Left lung (tissue), 10 donors: Measurements from ENCODE around the gene SNRPA. TPM values are rescaled to one million over a fixed set of nuclear protein-coding genes. Genes with fewer than 3 reads are reported as not detected.
"Not testable (repeated sequence)": the region's sequence is repeated elsewhere in the genome, so short reads cannot be mapped to it uniquely, and the experiment has no call there.

Experiments used
- ATAC-seq: fragments of 200-7000 bp; cut with Tn5 transposase; one replicate; pipeline ENCODE4 v1.9.1; 2020; ENCODE audit warnings: moderate library complexity
- DNase-seq, 4 donors: peaks; one replicate each; pipeline ENCODE4 v3.0.0-alpha.2; 2013 to 2020
- H3K27ac ChIP-seq, 2 donors: fragments of 200-600 bp; sonication (generic) in 1 of 2; one replicate each; pipeline versions ENCODE4 v1.5.0 to v1.8.0; 2020 to 2021
- H3K27me3 ChIP-seq, 2 donors: fragments of 200-600 bp; sonication (generic) in 1 of 2; one replicate each; pipeline versions ENCODE4 v1.5.0 to v1.8.0; 2020 to 2021
- H3K36me3 ChIP-seq, 2 donors: fragments of 200-600 bp; sonication (generic) in 1 of 2; one replicate each; pipeline versions ENCODE4 v1.5.0 to v1.8.0; 2020 to 2021
- H3K4me1 ChIP-seq, 2 donors: fragments of 200-600 bp; one replicate each; pipeline ENCODE4 v1.8.0; 2021
- H3K4me3 ChIP-seq, 2 donors: fragments of 200-600 bp; sonication (generic) in 1 of 2; one replicate each; pipeline versions ENCODE4 v1.5.0 to v1.8.0; 2020 to 2021; ENCODE audit warnings: mild to moderate bottlenecking in 1 of 2
- H3K9me3 ChIP-seq, 2 donors: fragments of 200-600 bp; sonication (generic) in 1 of 2; one replicate each; pipeline versions ENCODE4 v1.5.0 to v1.8.0; 2020 to 2021
- intact Hi-C, 2 donors: fragments of 100-400 bp; cut with DNase I; formaldehyde crosslinking; loops; one replicate each; pipeline versions ENCODE4 v1.11.2 to v1.14.2; 2022
- polyA plus RNA-seq, 6 donors: library from polyadenylated mRNA; unstranded; fragments of 120-200 nt; gene quantifications; one replicate each; pipeline ENCODE4 v1.2.1, GENCODE V29; 2013; ENCODE audit not compliant: insufficient read length in 6 of 6
- total RNA-seq, 2 donors: library from RNA; stranded (reverse); fragmentation: NEBNext Ultra II Directional; extraction: Animal tissue kit (Norgen Biotek cat#: 25700); gene quantifications; one replicate each; pipeline ENCODE4 v1.2.1, GENCODE V29; 2021
- TF ChIP-seq, protein P1 (sequence below), 2 donors: fragments of 200-600 bp; sonication (generic) in 1 of 2; IDR thresholded peaks; one replicate each; pipeline versions ENCODE4 v1.5.0 to v1.8.0; 2021; ENCODE audit warnings: antibody characterized with exemption in 2 of 2
- donor health status: DM: no; HTN: yes; CAD: no.
- donor health status: DM: no; HTN: no; CAD: no.

Gene SNRPA
- total and polyA plus RNA-seq, 8 donors, result 46.1 to 126 (median 112) TPM

DNA sequence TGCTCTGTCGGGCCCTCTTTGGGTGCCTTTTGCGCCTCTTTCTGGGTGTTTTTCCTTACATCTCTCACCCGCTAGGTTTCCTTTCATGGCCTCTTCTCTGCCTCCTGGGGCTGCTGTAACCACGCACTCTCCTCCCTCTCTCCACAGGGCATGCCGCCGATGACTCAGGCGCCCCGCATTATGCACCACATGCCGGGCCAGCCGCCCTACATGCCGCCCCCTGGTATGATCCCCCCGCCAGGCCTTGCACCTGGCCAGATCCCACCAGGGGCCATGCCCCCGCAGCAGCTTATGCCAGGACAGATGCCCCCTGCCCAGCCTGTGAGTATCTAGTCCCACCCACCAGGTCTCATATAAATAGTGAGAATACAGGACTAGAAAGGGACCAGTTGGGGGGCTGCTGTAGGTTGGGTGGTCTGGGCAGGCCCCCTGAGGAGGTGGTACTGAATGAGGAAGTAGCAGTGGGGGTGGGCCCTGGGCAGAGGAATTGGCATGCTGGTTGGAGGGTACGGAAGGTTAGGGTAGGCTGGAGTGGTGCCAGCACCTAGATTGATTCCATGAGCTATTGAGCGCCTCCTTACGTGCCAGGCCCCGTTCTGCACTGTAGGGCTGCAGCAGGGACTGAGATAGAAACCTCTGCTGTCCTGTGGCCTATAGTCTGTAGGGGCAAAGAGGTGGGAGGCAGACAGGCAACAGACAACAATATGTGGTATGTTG is 11.9 kb downstream of the SNRPA start:
- TF ChIP-seq, protein P1, sequence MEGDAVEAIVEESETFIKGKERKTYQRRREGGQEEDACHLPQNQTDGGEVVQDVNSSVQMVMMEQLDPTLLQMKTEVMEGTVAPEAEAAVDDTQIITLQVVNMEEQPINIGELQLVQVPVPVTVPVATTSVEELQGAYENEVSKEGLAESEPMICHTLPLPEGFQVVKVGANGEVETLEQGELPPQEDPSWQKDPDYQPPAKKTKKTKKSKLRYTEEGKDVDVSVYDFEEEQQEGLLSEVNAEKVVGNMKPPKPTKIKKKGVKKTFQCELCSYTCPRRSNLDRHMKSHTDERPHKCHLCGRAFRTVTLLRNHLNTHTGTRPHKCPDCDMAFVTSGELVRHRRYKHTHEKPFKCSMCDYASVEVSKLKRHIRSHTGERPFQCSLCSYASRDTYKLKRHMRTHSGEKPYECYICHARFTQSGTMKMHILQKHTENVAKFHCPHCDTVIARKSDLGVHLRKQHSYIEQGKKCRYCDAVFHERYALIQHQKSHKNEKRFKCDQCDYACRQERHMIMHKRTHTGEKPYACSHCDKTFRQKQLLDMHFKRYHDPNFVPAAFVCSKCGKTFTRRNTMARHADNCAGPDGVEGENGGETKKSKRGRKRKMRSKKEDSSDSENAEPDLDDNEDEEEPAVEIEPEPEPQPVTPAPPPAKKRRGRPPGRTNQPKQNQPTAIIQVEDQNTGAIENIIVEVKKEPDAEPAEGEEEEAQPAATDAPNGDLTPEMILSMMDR (IDR thresholded peaks at IDR 0.05), result no peak
- DNase-seq, result no peak
- Histone ChIP-seq H3K4me1 (peaks cover 0 to 3% of the 10 kb centered on the region in 2 donors), H3K27ac (no peak overlapping the region), H3K36me3 (peaks cover 4 to 98% of the 10 kb centered on the region in 2 donors), H3K4me3 (no peak overlapping the region), H3K9me3 (no peaks in the 10 kb centered on the region), H3K27me3 (no peaks in the 10 kb centered on the region)
- no peak for ATAC-seq
- intact Hi-C loops, result no loop called here

DNA sequence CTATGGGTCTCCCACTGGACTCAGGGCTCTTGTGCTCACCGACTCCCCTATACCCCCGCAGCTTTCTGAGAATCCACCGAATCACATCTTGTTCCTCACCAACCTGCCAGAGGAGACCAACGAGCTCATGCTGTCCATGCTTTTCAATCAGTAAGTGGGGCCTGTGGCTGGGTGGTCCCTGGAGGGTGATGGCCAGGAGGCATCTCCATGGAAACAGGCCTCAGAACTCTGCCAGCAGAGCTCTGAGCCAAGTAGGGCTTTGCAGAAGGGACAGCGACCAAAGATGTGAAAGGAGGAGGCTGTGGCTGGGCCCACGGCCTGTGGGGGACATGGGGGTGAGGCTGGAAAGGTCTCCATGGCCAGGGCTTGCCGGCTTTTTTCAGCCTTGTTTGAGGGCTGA is 12.5 kb downstream of the SNRPA start:
- TF ChIP-seq, protein P1 (IDR thresholded peaks at IDR 0.05), result no peak
- intact Hi-C loops, result no loop called here

DNA sequence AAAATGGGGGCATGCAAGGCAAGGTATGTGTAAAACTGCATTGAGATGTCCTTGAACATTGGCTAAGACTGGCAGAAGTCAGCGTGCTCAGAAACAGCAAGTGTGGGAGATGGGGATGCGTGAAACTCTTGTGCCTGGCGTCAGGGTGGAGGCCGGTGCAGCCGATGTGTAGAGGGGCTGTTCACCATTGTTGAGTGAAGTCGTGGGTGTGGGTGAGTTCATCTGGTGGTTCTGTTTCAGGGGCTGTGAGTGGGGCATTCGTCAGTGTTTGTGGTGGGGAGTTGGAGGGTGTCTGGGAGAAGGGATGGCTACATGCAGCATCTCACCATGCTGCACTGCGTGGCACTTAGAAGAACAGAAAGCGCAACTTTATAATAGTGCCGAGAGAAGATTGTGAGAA is 13.0 kb downstream of the SNRPA start:
- Histone ChIP-seq H3K36me3 (peaks cover 4 to 94% of the 10 kb centered on the region in 2 donors), H3K27me3 (no peaks in the 10 kb centered on the region), H3K4me1 (peaks cover 0 to 3% of the 10 kb centered on the region in 2 donors), H3K9me3 (no peaks in the 10 kb centered on the region), H3K4me3 (no peak overlapping the region), H3K27ac (no peak overlapping the region)
- TF ChIP-seq, protein P1 (IDR thresholded peaks at IDR 0.05), result no peak
- intact Hi-C loops, result no loop called here
- DNase-seq, result peak in 1 of 4 donors; percentile 43
- no peak for ATAC-seq

More for the DNA sequence above, 12.5 kb downstream of the SNRPA start:
- Histone ChIP-seq H3K36me3 (peaks cover 4 to 98% of the 10 kb centered on the region in 2 donors), H3K4me3 (no peak overlapping the region), H3K9me3 (no peaks in the 10 kb centered on the region), H3K4me1 (peaks cover 0 to 3% of the 10 kb centered on the region in 2 donors), H3K27ac (no peak overlapping the region), H3K27me3 (no peaks in the 10 kb centered on the region)
- DNase-seq (peak in 1 of 4 donors; percentile 37), ATAC-seq (no peak)

DNA sequence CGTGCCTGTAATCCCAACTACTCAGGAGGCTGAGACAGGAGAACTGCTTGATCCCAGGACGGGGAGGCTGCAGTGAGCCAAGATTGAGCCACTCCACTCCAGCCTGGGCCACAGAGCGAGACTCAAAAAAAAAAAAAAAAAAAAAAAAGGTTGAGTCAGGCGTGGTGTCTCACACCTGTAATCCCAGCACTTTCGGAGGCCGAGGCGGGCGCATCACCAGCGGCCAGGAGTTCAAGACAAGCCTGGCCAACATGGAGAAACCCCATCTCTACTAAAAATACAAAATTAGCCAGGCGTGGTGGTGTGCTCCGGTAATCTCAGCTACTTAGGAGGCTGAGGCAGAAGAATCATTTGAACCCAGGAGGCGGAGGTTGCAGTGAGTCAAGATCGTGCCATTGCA is 15.4 kb downstream of the SNRPA start:
- H3K4me3 ChIP-seq, H3K4me1 ChIP-seq, intact Hi-C loops, H3K27ac ChIP-seq, H3K9me3 ChIP-seq, H3K27me3 ChIP-seq, DNase-seq, ATAC-seq: not testable (repeated sequence)
- H3K36me3 ChIP-seq, result peaks cover 0 to 70% of the 10 kb centered on the region in 2 donors

DNA sequence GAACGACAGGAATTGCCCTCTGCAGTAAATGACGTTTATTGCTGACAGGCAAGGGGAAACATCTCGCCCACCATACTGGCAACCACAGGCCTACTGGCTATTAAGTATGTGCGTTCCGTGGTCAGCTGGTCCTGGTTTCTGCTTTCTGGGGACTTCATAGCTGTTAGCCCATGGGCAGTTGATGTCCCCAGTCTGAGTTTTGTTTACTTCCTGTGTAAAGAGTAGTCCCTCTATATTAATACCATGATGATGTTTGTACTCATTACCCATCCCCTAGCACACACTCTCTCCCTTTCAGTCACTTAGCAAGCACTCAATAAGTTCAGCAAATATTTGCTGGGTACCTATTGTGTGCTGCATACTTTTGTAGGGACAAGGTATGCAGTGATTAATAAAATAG is 17.9 kb downstream of the SNRPA start:
- peaks cover 0 to 45% of the 10 kb centered on the region in 2 donors for H3K36me3 ChIP-seq
- no peaks in the 10 kb centered on the region for H3K9me3 ChIP-seq
- peaks cover 3 to 5% of the 10 kb centered on the region in 2 donors for H3K4me1 ChIP-seq
- DNase-seq, result no peak
- ATAC-seq, result peak; percentile 88
- H3K27ac ChIP-seq, result no peak overlapping the region
- intact Hi-C loops, result no loop called here
- H3K27me3 ChIP-seq, result no peaks in the 10 kb centered on the region
- TF ChIP-seq, protein P1 (IDR thresholded peaks at IDR 0.05), result no peak
- no peak overlapping the region for H3K4me3 ChIP-seq

DNA sequence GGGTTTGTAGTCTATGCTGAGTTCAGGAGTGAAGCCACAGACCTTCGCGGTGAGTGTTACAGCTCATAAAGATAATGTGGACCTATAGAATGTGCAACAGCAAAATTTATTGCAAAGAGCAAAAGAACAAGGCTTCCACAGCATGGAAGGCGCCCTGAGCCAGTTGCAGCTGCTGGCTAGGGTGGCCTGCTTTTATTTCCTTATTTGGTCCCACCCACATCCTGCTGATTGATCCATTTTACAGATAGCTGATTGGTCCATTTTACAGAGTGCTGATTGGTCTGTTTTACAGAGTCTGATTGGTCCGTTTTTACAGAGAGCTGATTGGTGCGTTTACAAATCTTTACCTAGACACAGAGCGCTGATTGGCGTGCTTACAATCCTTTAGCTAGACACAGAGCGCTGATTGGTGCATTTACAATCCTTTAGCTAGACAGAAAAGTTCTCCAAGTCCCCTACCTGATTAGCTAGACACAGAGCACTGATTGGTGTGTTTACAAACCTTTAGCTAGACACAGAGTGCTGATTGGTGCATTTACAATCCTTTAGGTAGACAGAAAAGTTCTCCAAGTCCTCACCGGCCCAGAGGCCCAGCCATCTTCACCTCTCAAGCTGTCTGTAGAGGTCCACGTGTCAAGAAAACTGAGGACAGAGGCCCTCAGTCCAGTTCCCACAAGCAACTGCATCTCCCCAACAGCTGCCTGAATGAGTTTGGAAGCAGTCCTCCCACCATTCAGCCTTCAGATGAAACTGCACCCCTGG is 20.3 kb downstream of the SNRPA start:
- H3K27ac ChIP-seq, DNase-seq, ATAC-seq, H3K9me3 ChIP-seq, H3K4me1 ChIP-seq, H3K4me3 ChIP-seq, H3K27me3 ChIP-seq, intact Hi-C loops: not testable (repeated sequence)
- H3K36me3 ChIP-seq, result peaks cover 0 to 21% of the 10 kb centered on the region in 2 donors
